Karpas-422 (cell line): ENCODE results near the gene EGFLAM. TPM values are rescaled to one million over a fixed set of nuclear protein-coding genes. Genes with fewer than 3 reads are reported as not detected.
A peak's percentile ranks its signal among the peaks of the same experiment; 100 is the strongest.

Experiments used
- DNase-seq: peaks from one replicate; pipeline ENCODE4 v3.0.0-alpha.2; 2015
- H2AFZ ChIP-seq: fragments of 200-600 bp; sonication (generic); 2 replicates; pipeline ENCODE4 v1.6.1; 2014; ENCODE audit warnings: antibody characterized with exemption, low read length, mixed read lengths
- H3K27ac ChIP-seq: fragments of 200-600 bp; sonication (generic); 2 replicates; pipeline ENCODE4 v1.5.1; 2014; ENCODE audit warnings: mild to moderate bottlenecking, low read length, moderate library complexity
- H3K27me3 ChIP-seq: fragments of 200-600 bp; sonication (generic); 2 replicates; pipeline ENCODE4 v1.6.1; 2014; ENCODE audit warnings: low read length, mixed read lengths
- H3K36me3 ChIP-seq: fragments of 200-600 bp; sonication (generic); 2 replicates; pipeline ENCODE4 v1.6.1; 2014; ENCODE audit warnings: low read length, mixed read lengths; ENCODE audit not compliant: insufficient read depth
- H3K4me1 ChIP-seq: fragments of 200-600 bp; sonication (generic); 2 replicates; pipeline ENCODE4 v1.6.1; 2014; ENCODE audit warnings: mild to moderate bottlenecking, low read length, mixed read lengths
- H3K4me2 ChIP-seq: fragments of 200-600 bp; sonication (generic); 2 replicates; pipeline ENCODE4 v1.6.1; 2014; ENCODE audit warnings: low read length, low read depth, mild to moderate bottlenecking; ENCODE audit not compliant: poor library complexity, severe bottlenecking
- H3K4me3 ChIP-seq: fragments of 200-600 bp; sonication (generic); 2 replicates; pipeline ENCODE4 v1.5.1; 2014; ENCODE audit warnings: mild to moderate bottlenecking, antibody characterized with exemption, low read length, mixed read lengths
- H3K79me2 ChIP-seq: fragments of 200-600 bp; sonication (generic); 2 replicates; pipeline ENCODE4 v1.6.1; 2014; ENCODE audit warnings: mild to moderate bottlenecking, low read length, mixed read lengths
- H3K9ac ChIP-seq: fragments of 200-600 bp; sonication (generic); 2 replicates; pipeline ENCODE4 v1.6.0; 2014; ENCODE audit warnings: low read length
- H3K9me2 ChIP-seq: fragments of 200-600 bp; sonication (generic), shearing (Covaris generic); replicated peaks from 2 replicates; pipeline ENCODE4 v1.6.0; 2014; ENCODE audit warnings: mild to moderate bottlenecking, low read length, moderate library complexity; ENCODE audit not compliant: insufficient read depth
- H3K9me3 ChIP-seq: fragments of 300-700, 200-600 bp; sonication (generic); 2 replicates; pipeline ENCODE4 v1.6.1; 2014; ENCODE audit warnings: low read length, mixed read lengths
- H4K20me1 ChIP-seq: fragments of 200-600 bp; sonication (generic); 2 replicates; pipeline ENCODE4 v1.6.1; 2014; ENCODE audit warnings: mild to moderate bottlenecking, antibody characterized with exemption, low read length, low read depth; ENCODE audit not compliant: insufficient read depth
- total RNA-seq: library from RNA; depleted of rRNA; stranded (reverse); fragments of >200 nt; shearing (Covaris generic); gene quantifications from 2 replicates; pipeline ENCODE4 v1.2.3, GENCODE V29; 2014; ENCODE audit warnings: low replicate concordance

The EGFLAM gene
- total RNA-seq, 1 experiment from 2014 or later: not detected

GRCh38 chr5:38433160-38433861 lies 175.0 kb downstream of the EGFLAM start:
- Histone ChIP-seq H2AFZ (no peak overlapping the region), H3K36me3 (no peaks in the 10 kb centered on the region), H3K27ac (no peak overlapping the region), H4K20me1 (no peaks in the 10 kb centered on the region), H3K27me3 (no peaks in the 10 kb centered on the region), H3K4me3 (no peak overlapping the region), H3K4me1 (no peaks in the 10 kb centered on the region), H3K79me2 (no peaks in the 10 kb centered on the region), H3K4me2 (no peak overlapping the region), H3K9me3 (no peaks in the 10 kb centered on the region), H3K9me2 (no peaks in the 10 kb centered on the region), H3K9ac (no peak overlapping the region)
- no peak for DNase-seq

GRCh38 chr5:38434966-38435705 lies 176.8 kb downstream of the EGFLAM start:
- Histone ChIP-seq H3K27ac (no peak overlapping the region), H3K79me2 (no peaks in the 10 kb centered on the region), H3K9me3 (no peaks in the 10 kb centered on the region), H2AFZ (no peak overlapping the region), H3K4me1 (no peaks in the 10 kb centered on the region), H4K20me1 (no peaks in the 10 kb centered on the region), H3K4me2 (no peak overlapping the region), H3K4me3 (no peak overlapping the region), H3K9me2 (no peaks in the 10 kb centered on the region), H3K27me3 (no peaks in the 10 kb centered on the region), H3K36me3 (no peaks in the 10 kb centered on the region), H3K9ac (no peak overlapping the region)
- no peak for DNase-seq

GRCh38 chr5:38438757-38439156 lies 180.4 kb downstream of the EGFLAM start:
- H3K9me3 ChIP-seq: no peaks in the 10 kb centered on the region
- no peak overlapping the region for H3K27ac ChIP-seq
- H3K4me2 ChIP-seq: no peak overlapping the region
- DNase-seq: no peak
- H3K79me2 ChIP-seq: no peaks in the 10 kb centered on the region
- H2AFZ ChIP-seq: no peak overlapping the region
- no peaks in the 10 kb centered on the region for H3K4me1 ChIP-seq
- no peaks in the 10 kb centered on the region for H3K9me2 ChIP-seq
- H3K4me3 ChIP-seq: no peak overlapping the region
- H4K20me1 ChIP-seq: no peaks in the 10 kb centered on the region
- no peaks in the 10 kb centered on the region for H3K36me3 ChIP-seq
- no peak overlapping the region for H3K9ac ChIP-seq
- no peaks in the 10 kb centered on the region for H3K27me3 ChIP-seq

GRCh38 chr5:38441453-38442246 lies 183.3 kb downstream of the EGFLAM start:
- Histone ChIP-seq H3K9me2 (no peaks in the 10 kb centered on the region), H3K27ac (no peak overlapping the region), H3K27me3 (no peaks in the 10 kb centered on the region), H3K36me3 (no peaks in the 10 kb centered on the region), H3K4me3 (no peak overlapping the region), H4K20me1 (no peaks in the 10 kb centered on the region), H3K4me1 (no peaks in the 10 kb centered on the region), H3K4me2 (no peak overlapping the region), H3K79me2 (no peaks in the 10 kb centered on the region), H2AFZ (no peak overlapping the region), H3K9ac (no peak overlapping the region), H3K9me3 (no peaks in the 10 kb centered on the region)
- DNase-seq: peak; percentile 94

- DNase-seq: no peak
- Histone ChIP-seq H3K9me2 (no peaks in the 10 kb centered on the region), H3K79me2 (no peaks in the 10 kb centered on the region), H3K9ac (no peak overlapping the region), H4K20me1 (no peaks in the 10 kb centered on the region), H2AFZ (no peak overlapping the region), H3K4me3 (no peak overlapping the region), H3K4me2 (no peak overlapping the region), H3K9me3 (no peaks in the 10 kb centered on the region), H3K4me1 (no peaks in the 10 kb centered on the region), H3K36me3 (no peaks in the 10 kb centered on the region), H3K27me3 (no peaks in the 10 kb centered on the region), H3K27ac (no peak overlapping the region)
Observed at GRCh38 chr5:38442247-38442573, 183.9 kb downstream of the EGFLAM start.

GRCh38 chr5:38443390-38443789 lies 185.0 kb downstream of the EGFLAM start:
- Histone ChIP-seq H3K4me1 (no peaks in the 10 kb centered on the region), H3K9me2 (no peaks in the 10 kb centered on the region), H3K79me2 (no peaks in the 10 kb centered on the region), H3K27me3 (no peaks in the 10 kb centered on the region), H3K27ac (no peak overlapping the region), H3K4me3 (no peak overlapping the region), H3K9me3 (no peaks in the 10 kb centered on the region), H3K9ac (no peak overlapping the region), H2AFZ (no peak overlapping the region), H3K36me3 (no peaks in the 10 kb centered on the region), H3K4me2 (no peak overlapping the region), H4K20me1 (0 out of 2 replicates have a peak, but pooled peaks cover under 1% of the 10 kb centered on the region)
- DNase-seq: no peak

- H3K9me3 ChIP-seq: no peaks in the 10 kb centered on the region
- H3K9me2 ChIP-seq: no peaks in the 10 kb centered on the region
- H3K36me3 ChIP-seq: no peaks in the 10 kb centered on the region
- no peak for DNase-seq
- H4K20me1 ChIP-seq: 0 out of 2 replicates have a peak, but pooled peaks cover 9% of the 10 kb centered on the region
- H3K27ac ChIP-seq: no peak overlapping the region
- H3K79me2 ChIP-seq: no peaks in the 10 kb centered on the region
- no peak overlapping the region for H3K9ac ChIP-seq
- H2AFZ ChIP-seq: no peak overlapping the region
- H3K27me3 ChIP-seq: no peaks in the 10 kb centered on the region
- H3K4me3 ChIP-seq: no peak overlapping the region
- H3K4me2 ChIP-seq: no peak overlapping the region
- H3K4me1 ChIP-seq: no peaks in the 10 kb centered on the region
Observed at GRCh38 chr5:38445374-38446028, 187.1 kb downstream of the EGFLAM start.
